Fibroblast of lung (primary cell): ENCODE results near the gene PPIE. TPM values are rescaled to one million over a fixed set of nuclear protein-coding genes. Genes with fewer than 3 reads are reported as not detected.

Source experiments
- DNase-seq, 2 donors: peaks; one replicate each; pipeline versions ENCODE4 v3.0.0 to v3.0.0-alpha.2; 2010; ENCODE audit warnings: low read depth in 2 of 2
- H2AFZ ChIP-seq: 2 replicates; pipeline ENCODE4 v1.5.1; 2012; ENCODE audit warnings: low read length, control low read depth, inconsistent platforms
- H3K27ac ChIP-seq: 2 replicates; pipeline ENCODE4 v1.5.1; 2011; ENCODE audit warnings: low read length, control low read depth; ENCODE audit not compliant: insufficient read depth
- H3K27me3 ChIP-seq: 2 replicates; pipeline ENCODE4 v1.5.1; 2011; ENCODE audit warnings: mild to moderate bottlenecking, low read length; ENCODE audit not compliant: control insufficient read depth, insufficient read depth
- H3K36me3 ChIP-seq: 2 replicates; pipeline ENCODE4 v1.5.1; 2011; ENCODE audit warnings: low read length; ENCODE audit not compliant: control insufficient read depth, insufficient read depth
- H3K4me1 ChIP-seq: 2 replicates; pipeline ENCODE4 v1.5.1; 2011; ENCODE audit warnings: low read length; ENCODE audit not compliant: control insufficient read depth, insufficient read depth; ENCODE audit errors: extremely low read depth
- H3K4me2 ChIP-seq: 2 replicates; pipeline ENCODE4 v1.5.1; 2011; ENCODE audit warnings: low read length, control low read depth; ENCODE audit not compliant: insufficient read depth; ENCODE audit errors: extremely low read depth
- H3K4me3 ChIP-seq, 4 experiments: fragments of 200-600 bp in 1 of 4; sonication (generic) in 1 of 4; replicated peaks in 1 of 4; 2 replicates each; pipeline ENCODE4 v1.5.1; 2011 to 2016; ENCODE audit warnings: low read length in 4 of 4, low read depth in 3 of 4, mild to moderate bottlenecking in 3 of 4, control low read depth in 2 of 4, inconsistent platforms in 1 of 4, mixed read lengths in 1 of 4; ENCODE audit not compliant: insufficient read depth in 1 of 4; ENCODE audit errors: control extremely low read depth in 1 of 4
- H3K79me2 ChIP-seq: 2 replicates; pipeline ENCODE4 v1.5.1; 2012; ENCODE audit warnings: mild to moderate bottlenecking, low read length, inconsistent platforms; ENCODE audit not compliant: control insufficient read depth, insufficient read depth
- H3K9ac ChIP-seq: 2 replicates; pipeline ENCODE4 v1.5.1; 2011; ENCODE audit warnings: mild to moderate bottlenecking, low read length, control low read depth; ENCODE audit not compliant: insufficient read depth
- H3K9me3 ChIP-seq: 2 replicates; pipeline ENCODE4 v1.5.1; 2012; ENCODE audit warnings: low read depth, low read length; ENCODE audit not compliant: control insufficient read depth, insufficient read depth
- H4K20me1 ChIP-seq: 2 replicates; pipeline ENCODE4 v1.5.1; 2011; ENCODE audit warnings: low read length; ENCODE audit not compliant: control insufficient read depth, insufficient read depth; ENCODE audit errors: extremely low read depth
- EZH2 ChIP-seq: IDR thresholded peaks from 2 replicates; pipeline ENCODE4 v1.5.1; 2012; ENCODE audit warnings: low read length, control low read depth, mild to moderate bottlenecking; ENCODE audit errors: missing control alignments
- polyA plus RNA-seq, 2 donors: library from polyadenylated mRNA; depleted of rRNA in 1 of 2; stranded (reverse) in 1 of 2; unstranded in 1 of 2; fragments of >200 nt; gene quantifications; 2 replicates each; pipeline ENCODE4 v1.2.1, GENCODE V29; 2011 to 2012; ENCODE audit warnings: missing spikeins in 1 of 2
- total RNA-seq: library from RNA; depleted of rRNA; stranded (reverse); fragments of >200 nt; gene quantifications from 2 replicates; pipeline ENCODE4 v1.2.1, GENCODE V29; 2014
- TF ChIP-seq, protein P1 (sequence below), 2 donors: IDR thresholded peaks in 1 of 2; conservative IDR thresholded peaks in 1 of 2; 1 replicate in 1 of 2; 2 replicates in 1 of 2; pipeline ENCODE4 v1.5.1; 2011 to 2012; ENCODE audit warnings: low read length in 2 of 2, control low read depth in 1 of 2, inconsistent platforms in 1 of 2, low read depth in 1 of 2, mild to moderate bottlenecking in 1 of 2

Gene PPIE
- total and polyA plus RNA-seq, 2 donors (not counting 1 experiment from before 2014, with no cell fraction given) = 38.8 to 58.8 TPM

DNA sequence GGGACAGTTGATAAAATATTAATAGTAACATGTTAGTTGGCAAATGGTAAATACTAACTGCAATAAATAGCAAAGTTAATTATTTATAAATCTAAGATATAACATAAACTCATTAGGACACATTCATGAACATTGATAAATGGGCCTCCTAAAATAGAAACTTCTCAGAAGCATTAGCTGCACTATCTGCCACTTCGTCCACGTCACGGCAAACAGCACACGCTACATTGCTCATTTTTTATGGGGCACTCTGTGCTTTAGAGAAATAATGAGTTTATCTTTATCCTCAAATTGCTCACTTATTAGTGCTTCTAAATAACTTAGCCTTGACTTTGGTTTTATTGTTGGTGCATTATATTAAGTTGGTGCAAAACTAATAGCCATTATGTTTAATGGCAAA lies 31.2 kb upstream of the PPIE start:
- H3K4me2 ChIP-seq = no peak overlapping the region
- no peaks in the 10 kb centered on the region for H3K4me1 ChIP-seq
- H3K36me3 ChIP-seq = no peaks in the 10 kb centered on the region
- no peak for DNase-seq
- no peak overlapping the region for H2AFZ ChIP-seq
- no peak overlapping the region for H3K27ac ChIP-seq
- no peak for TF ChIP-seq EZH2
- TF ChIP-seq, protein P1, sequence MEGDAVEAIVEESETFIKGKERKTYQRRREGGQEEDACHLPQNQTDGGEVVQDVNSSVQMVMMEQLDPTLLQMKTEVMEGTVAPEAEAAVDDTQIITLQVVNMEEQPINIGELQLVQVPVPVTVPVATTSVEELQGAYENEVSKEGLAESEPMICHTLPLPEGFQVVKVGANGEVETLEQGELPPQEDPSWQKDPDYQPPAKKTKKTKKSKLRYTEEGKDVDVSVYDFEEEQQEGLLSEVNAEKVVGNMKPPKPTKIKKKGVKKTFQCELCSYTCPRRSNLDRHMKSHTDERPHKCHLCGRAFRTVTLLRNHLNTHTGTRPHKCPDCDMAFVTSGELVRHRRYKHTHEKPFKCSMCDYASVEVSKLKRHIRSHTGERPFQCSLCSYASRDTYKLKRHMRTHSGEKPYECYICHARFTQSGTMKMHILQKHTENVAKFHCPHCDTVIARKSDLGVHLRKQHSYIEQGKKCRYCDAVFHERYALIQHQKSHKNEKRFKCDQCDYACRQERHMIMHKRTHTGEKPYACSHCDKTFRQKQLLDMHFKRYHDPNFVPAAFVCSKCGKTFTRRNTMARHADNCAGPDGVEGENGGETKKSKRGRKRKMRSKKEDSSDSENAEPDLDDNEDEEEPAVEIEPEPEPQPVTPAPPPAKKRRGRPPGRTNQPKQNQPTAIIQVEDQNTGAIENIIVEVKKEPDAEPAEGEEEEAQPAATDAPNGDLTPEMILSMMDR (conservative IDR thresholded peaks at IDR 0.05 in 1 of 2, IDR thresholded peaks at IDR 0.05 in 1 of 2; ENCODE audit: low read depth in 1 of 2, low read length in 2 of 2) = no peak
- H3K27me3 ChIP-seq = peaks cover 19% of the 10 kb centered on the region
- H3K9ac ChIP-seq = no peak overlapping the region
- no peaks in the 10 kb centered on the region for H4K20me1 ChIP-seq
- H3K9me3 ChIP-seq = no peaks in the 10 kb centered on the region
- H3K4me3 ChIP-seq = no peak overlapping the region
- no peaks in the 10 kb centered on the region for H3K79me2 ChIP-seq

DNA sequence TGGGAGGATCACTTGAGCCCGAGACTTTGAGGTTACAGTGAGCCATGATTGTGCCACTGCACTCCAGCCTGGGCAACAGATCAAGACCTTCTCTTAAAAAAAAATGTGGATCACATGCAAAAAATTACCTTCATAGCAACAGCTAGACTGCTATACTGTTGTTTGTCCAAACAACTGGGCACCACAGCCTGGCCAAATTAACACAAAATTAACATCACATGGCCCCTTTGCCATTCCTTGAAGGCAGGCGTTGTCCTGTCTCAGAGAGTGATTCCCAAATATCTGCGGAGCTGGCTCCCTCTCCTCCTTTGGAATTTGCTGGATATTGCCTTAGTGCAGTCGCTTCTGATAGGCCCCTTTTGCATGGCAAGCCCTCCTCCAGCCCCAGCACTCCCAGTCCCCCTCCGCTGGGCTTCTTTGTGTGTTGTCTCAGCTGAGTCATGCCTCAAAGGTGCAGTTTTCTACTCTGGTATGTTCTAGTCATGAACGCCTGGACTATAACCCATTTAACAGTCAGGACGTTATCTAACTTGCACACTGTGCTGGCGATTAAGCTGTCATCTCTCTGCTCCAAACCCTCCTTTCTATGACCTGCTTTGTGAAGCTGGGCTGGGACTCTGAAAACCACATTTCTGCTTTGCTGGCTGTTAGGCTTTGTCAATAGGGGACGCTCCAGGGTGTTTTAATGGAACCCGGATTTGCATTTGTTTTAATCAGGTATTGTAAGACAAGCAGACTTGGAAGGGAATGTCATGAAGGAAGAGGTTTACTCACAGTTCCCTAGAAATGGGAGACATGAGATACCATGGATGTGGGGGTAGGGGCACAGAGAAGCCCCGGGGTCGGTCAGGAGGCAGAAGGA lies 27.3 kb upstream of the PPIE start:
- Histone ChIP-seq H3K4me1 (no peaks in the 10 kb centered on the region), H2AFZ (no peak overlapping the region), H3K27me3 (peaks cover 22% of the 10 kb centered on the region), H4K20me1 (no peaks in the 10 kb centered on the region), H3K36me3 (no peaks in the 10 kb centered on the region), H3K27ac (no peak overlapping the region), H3K4me3 (no peak overlapping the region), H3K79me2 (no peaks in the 10 kb centered on the region), H3K9me3 (no peaks in the 10 kb centered on the region), H3K4me2 (no peak overlapping the region), H3K9ac (no peak overlapping the region)
- peak in 1 of 2 donors; percentile 55 for DNase-seq
- no peak for TF ChIP-seq EZH2
- TF ChIP-seq, protein P1 (conservative IDR thresholded peaks at IDR 0.05 in 1 of 2, IDR thresholded peaks at IDR 0.05 in 1 of 2; ENCODE audit: low read depth in 1 of 2, low read length in 2 of 2) = no peak

DNA sequence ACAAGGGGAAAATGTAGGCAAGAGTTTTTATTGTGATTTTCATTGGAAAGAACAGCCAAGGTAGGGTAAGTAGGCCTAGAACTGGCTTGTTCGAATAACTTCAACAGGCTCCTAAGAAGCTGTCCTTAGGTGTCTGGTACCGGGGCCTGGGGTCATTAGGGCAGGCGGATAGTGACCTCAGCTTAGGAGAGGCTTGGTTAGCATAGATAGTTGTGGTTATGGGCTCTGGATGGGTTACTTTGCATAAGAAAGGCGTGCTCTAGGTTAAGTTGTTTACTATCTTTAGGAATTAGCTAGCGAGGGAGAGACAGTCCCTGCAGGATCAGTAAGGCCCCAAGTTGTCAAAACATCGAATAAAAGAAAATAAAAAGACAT lies 26.7 kb upstream of the PPIE start:
- H2AFZ ChIP-seq = no peak overlapping the region
- no peaks in the 10 kb centered on the region for H4K20me1 ChIP-seq
- no peaks in the 10 kb centered on the region for H3K4me1 ChIP-seq
- DNase-seq = no peak
- H3K4me3 ChIP-seq = no peak overlapping the region
- no peaks in the 10 kb centered on the region for H3K79me2 ChIP-seq
- no peaks in the 10 kb centered on the region for H3K36me3 ChIP-seq
- no peak overlapping the region for H3K9ac ChIP-seq
- no peak overlapping the region for H3K4me2 ChIP-seq
- TF ChIP-seq, protein P1 (conservative IDR thresholded peaks at IDR 0.05 in 1 of 2, IDR thresholded peaks at IDR 0.05 in 1 of 2; ENCODE audit: low read depth in 1 of 2, low read length in 2 of 2) = no peak
- TF ChIP-seq EZH2 = no peak
- no peaks in the 10 kb centered on the region for H3K9me3 ChIP-seq
- H3K27me3 ChIP-seq = peaks cover 19% of the 10 kb centered on the region
- no peak overlapping the region for H3K27ac ChIP-seq
